SH-SY5Y (cell line): ENCODE results near the gene NR3C1.

Experiments used
- GATA2 ChIP-seq: IDR thresholded peaks from 2 replicates; pipeline ENCODE4 v1.6.1; 2011; ENCODE audit warnings: mild to moderate bottlenecking, low read depth, low read length
- GATA3 ChIP-seq: IDR thresholded peaks from 2 replicates; pipeline ENCODE4 v1.6.1; 2011; ENCODE audit warnings: low read depth, mild to moderate bottlenecking, low read length, moderate library complexity

GRCh38 chr5:143359869-143360268 lies 43.6 kb downstream of the NR3C1 start:
- no peak for TF ChIP-seq GATA3
- TF ChIP-seq GATA2: no peak
